Fibroblast of lung (primary cell): ENCODE results near the gene DAAM1. TPM values are rescaled to one million over a fixed set of nuclear protein-coding genes. Genes with fewer than 3 reads are reported as not detected.
A peak's percentile ranks its signal among the peaks of the same experiment; 100 is the strongest.

Source experiments
- DNase-seq, 2 donors: peaks; one replicate each; pipeline versions ENCODE4 v3.0.0 to v3.0.0-alpha.2; 2010; ENCODE audit warnings: low read depth in 2 of 2
- H2AFZ ChIP-seq: 2 replicates; pipeline ENCODE4 v1.5.1; 2012; ENCODE audit warnings: low read length, control low read depth, inconsistent platforms
- H3K27ac ChIP-seq: 2 replicates; pipeline ENCODE4 v1.5.1; 2011; ENCODE audit warnings: low read length, control low read depth; ENCODE audit not compliant: insufficient read depth
- H3K27me3 ChIP-seq: 2 replicates; pipeline ENCODE4 v1.5.1; 2011; ENCODE audit warnings: mild to moderate bottlenecking, low read length; ENCODE audit not compliant: control insufficient read depth, insufficient read depth
- H3K36me3 ChIP-seq: 2 replicates; pipeline ENCODE4 v1.5.1; 2011; ENCODE audit warnings: low read length; ENCODE audit not compliant: control insufficient read depth, insufficient read depth
- H3K4me1 ChIP-seq: 2 replicates; pipeline ENCODE4 v1.5.1; 2011; ENCODE audit warnings: low read length; ENCODE audit not compliant: control insufficient read depth, insufficient read depth; ENCODE audit errors: extremely low read depth
- H3K4me2 ChIP-seq: 2 replicates; pipeline ENCODE4 v1.5.1; 2011; ENCODE audit warnings: low read length, control low read depth; ENCODE audit not compliant: insufficient read depth; ENCODE audit errors: extremely low read depth
- H3K4me3 ChIP-seq, 4 experiments: fragments of 200-600 bp in 1 of 4; sonication (generic) in 1 of 4; replicated peaks in 1 of 4; 2 replicates each; pipeline ENCODE4 v1.5.1; 2011 to 2016; ENCODE audit warnings: low read length in 4 of 4, low read depth in 3 of 4, mild to moderate bottlenecking in 3 of 4, control low read depth in 2 of 4, inconsistent platforms in 1 of 4, mixed read lengths in 1 of 4; ENCODE audit not compliant: insufficient read depth in 1 of 4; ENCODE audit errors: control extremely low read depth in 1 of 4
- H3K79me2 ChIP-seq: 2 replicates; pipeline ENCODE4 v1.5.1; 2012; ENCODE audit warnings: mild to moderate bottlenecking, low read length, inconsistent platforms; ENCODE audit not compliant: control insufficient read depth, insufficient read depth
- H3K9ac ChIP-seq: 2 replicates; pipeline ENCODE4 v1.5.1; 2011; ENCODE audit warnings: mild to moderate bottlenecking, low read length, control low read depth; ENCODE audit not compliant: insufficient read depth
- H3K9me3 ChIP-seq: 2 replicates; pipeline ENCODE4 v1.5.1; 2012; ENCODE audit warnings: low read depth, low read length; ENCODE audit not compliant: control insufficient read depth, insufficient read depth
- H4K20me1 ChIP-seq: 2 replicates; pipeline ENCODE4 v1.5.1; 2011; ENCODE audit warnings: low read length; ENCODE audit not compliant: control insufficient read depth, insufficient read depth; ENCODE audit errors: extremely low read depth
- EZH2 ChIP-seq: IDR thresholded peaks from 2 replicates; pipeline ENCODE4 v1.5.1; 2012; ENCODE audit warnings: low read length, control low read depth, mild to moderate bottlenecking; ENCODE audit errors: missing control alignments
- polyA plus RNA-seq, 2 donors: library from polyadenylated mRNA; depleted of rRNA in 1 of 2; stranded (reverse) in 1 of 2; unstranded in 1 of 2; fragments of >200 nt; gene quantifications; 2 replicates each; pipeline ENCODE4 v1.2.1, GENCODE V29; 2011 to 2012; ENCODE audit warnings: missing spikeins in 1 of 2
- total RNA-seq: library from RNA; depleted of rRNA; stranded (reverse); fragments of >200 nt; gene quantifications from 2 replicates; pipeline ENCODE4 v1.2.1, GENCODE V29; 2014
- TF ChIP-seq, protein P1 (sequence below), 2 donors: IDR thresholded peaks in 1 of 2; conservative IDR thresholded peaks in 1 of 2; 1 replicate in 1 of 2; 2 replicates in 1 of 2; pipeline ENCODE4 v1.5.1; 2011 to 2012; ENCODE audit warnings: low read length in 2 of 2, control low read depth in 1 of 2, inconsistent platforms in 1 of 2, low read depth in 1 of 2, mild to moderate bottlenecking in 1 of 2

Gene DAAM1
- total and polyA plus RNA-seq, 2 donors (not counting 1 experiment from before 2014, with no cell fraction given), result 15.5 to 36.3 TPM

DNA sequence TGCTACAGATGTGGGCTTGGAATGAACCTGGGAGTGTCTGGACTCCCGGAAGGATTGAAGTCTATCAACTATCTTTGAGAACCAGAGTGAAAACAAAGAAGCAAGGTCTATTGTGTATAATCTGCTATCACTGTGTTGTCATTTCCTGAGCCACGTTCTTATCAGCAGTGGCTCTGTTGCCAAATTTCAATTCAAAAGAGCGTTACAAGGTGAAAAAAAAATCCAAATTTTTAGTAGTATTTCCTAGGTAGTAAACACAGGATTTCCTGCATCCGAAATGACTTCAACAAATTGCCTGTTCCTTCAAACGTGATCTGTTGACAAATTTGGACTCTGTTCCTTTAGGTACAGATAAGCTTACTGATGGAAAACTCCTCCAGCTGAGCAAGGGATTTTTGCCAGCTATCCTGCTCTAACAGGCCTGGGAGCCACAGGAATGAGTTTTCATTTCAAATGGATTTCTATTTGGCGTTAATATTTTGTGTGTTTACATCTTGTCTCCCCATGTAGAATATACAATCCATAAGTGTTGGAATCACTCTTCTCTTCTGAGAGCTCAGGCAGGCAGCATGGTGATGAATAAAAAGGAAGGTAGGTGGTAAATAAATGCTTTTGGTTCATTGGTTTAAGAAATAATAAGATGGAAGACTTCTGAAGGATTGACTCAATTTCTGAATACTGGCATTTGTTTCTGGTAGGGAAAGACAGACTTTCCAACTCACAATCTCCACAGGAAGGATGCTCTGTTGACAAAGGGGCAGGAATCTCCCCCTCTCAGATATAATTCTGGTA, 218.2 kb downstream of the DAAM1 start:
- Histone ChIP-seq H2AFZ (peak overlapping the region; percentile 47), H3K4me1 (peaks cover 17% of the 10 kb centered on the region), H3K79me2 (no peaks in the 10 kb centered on the region), H3K9ac (peak overlapping the region; percentile 37), H3K4me2 (peak overlapping the region; percentile 75), H3K36me3 (no peaks in the 10 kb centered on the region), H3K27me3 (no peaks in the 10 kb centered on the region), H4K20me1 (no peaks in the 10 kb centered on the region), H3K27ac (peak overlapping the region; percentile 91), H3K9me3 (no peaks in the 10 kb centered on the region), H3K4me3 (peak overlapping the region in 3 of 4 experiments; percentile 15 to 26 (median 18))
- peak; percentile 69 to 73 for DNase-seq
- no peak for TF ChIP-seq EZH2
- TF ChIP-seq, protein P1, sequence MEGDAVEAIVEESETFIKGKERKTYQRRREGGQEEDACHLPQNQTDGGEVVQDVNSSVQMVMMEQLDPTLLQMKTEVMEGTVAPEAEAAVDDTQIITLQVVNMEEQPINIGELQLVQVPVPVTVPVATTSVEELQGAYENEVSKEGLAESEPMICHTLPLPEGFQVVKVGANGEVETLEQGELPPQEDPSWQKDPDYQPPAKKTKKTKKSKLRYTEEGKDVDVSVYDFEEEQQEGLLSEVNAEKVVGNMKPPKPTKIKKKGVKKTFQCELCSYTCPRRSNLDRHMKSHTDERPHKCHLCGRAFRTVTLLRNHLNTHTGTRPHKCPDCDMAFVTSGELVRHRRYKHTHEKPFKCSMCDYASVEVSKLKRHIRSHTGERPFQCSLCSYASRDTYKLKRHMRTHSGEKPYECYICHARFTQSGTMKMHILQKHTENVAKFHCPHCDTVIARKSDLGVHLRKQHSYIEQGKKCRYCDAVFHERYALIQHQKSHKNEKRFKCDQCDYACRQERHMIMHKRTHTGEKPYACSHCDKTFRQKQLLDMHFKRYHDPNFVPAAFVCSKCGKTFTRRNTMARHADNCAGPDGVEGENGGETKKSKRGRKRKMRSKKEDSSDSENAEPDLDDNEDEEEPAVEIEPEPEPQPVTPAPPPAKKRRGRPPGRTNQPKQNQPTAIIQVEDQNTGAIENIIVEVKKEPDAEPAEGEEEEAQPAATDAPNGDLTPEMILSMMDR (conservative IDR thresholded peaks at IDR 0.05 in 1 of 2, IDR thresholded peaks at IDR 0.05 in 1 of 2; ENCODE audit: low read depth in 1 of 2, low read length in 2 of 2), result no peak

DNA sequence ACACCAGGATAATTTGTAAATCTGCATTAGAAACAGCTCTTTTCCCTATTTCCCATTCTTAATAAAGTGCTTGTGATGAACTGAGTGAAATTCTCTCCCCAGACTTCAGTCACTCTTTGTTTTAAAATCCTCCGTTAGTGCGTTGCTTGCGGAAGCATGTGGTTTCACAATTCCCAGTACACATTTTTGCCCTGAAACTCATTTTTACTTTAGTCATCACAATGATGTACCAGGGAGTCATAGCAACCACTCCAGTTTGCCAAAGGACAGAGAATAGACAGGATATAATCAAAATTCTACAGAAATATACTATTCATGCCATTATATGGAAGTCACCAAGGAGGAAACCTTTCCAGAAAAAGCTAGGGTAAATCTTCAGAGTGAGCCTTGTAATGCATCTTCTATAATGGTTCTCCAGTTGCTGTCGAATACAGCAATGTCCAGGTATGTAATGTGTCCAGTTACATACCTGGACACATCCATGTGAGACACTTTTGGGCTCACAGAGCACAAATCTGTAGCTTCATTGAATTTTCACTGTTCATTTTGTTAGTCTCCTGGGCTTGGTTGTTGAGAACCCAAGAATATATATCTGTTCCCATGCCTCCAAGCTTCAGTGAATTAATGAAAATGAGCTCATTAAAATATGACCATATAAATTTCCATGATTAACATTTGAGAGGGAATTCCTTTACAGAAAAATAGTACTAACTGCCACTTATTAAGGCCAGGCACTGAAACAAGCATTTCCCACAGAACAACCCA, 219.0 kb downstream of the DAAM1 start:
- Histone ChIP-seq H3K4me1 (peaks cover 17% of the 10 kb centered on the region), H3K9ac (peak overlapping the region; percentile 37), H3K9me3 (no peaks in the 10 kb centered on the region), H3K79me2 (no peaks in the 10 kb centered on the region), H3K36me3 (no peaks in the 10 kb centered on the region), H2AFZ (no peak overlapping the region), H4K20me1 (no peaks in the 10 kb centered on the region), H3K27me3 (no peaks in the 10 kb centered on the region), H3K27ac (peak overlapping the region; percentile 91), H3K4me2 (peak overlapping the region; percentile 75), H3K4me3 (peak overlapping the region in 3 of 4 experiments; percentile 15 to 26 (median 18))
- peak; percentile 93 to 96 for DNase-seq
- TF ChIP-seq, protein P1 (conservative IDR thresholded peaks at IDR 0.05 in 1 of 2, IDR thresholded peaks at IDR 0.05 in 1 of 2; ENCODE audit: low read depth in 1 of 2, low read length in 2 of 2), result no peak
- no peak for TF ChIP-seq EZH2
